ENCODE measurements around the gene USH1C. TPM values are rescaled to one million over a fixed set of nuclear protein-coding genes. Genes with fewer than 3 reads are reported as not detected.

Gene USH1C
- total RNA-seq, 1 experiment from 2014 or later: 1.0 TPM

DNA sequence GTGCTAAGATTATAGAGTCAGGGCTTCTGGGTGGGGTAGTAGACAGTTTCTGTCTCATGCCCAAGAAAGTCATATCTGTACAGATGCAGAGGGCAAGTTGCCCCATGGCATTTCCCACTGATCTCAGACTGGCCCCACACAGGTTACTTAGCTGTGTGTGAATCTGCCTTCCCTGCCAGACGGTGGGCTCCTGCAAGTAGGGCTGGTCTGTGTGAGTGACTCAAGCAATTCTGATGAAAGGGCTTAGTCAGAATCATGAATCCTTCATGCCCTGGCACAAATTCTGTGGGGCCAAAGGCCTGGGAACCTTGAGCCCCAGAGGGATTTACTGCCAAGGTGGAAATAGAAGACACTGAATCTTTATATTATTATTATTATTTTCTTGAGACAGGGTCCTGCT is 30.4 kb downstream of the USH1C start:
- no peak overlapping the region for H3K56ac ChIP-seq (ENCODE audit: insufficient read length, low read depth, low read length)
- no peak overlapping the region for H4K5ac ChIP-seq (ENCODE audit: insufficient read length, low read depth, low read length)
- H3K27me3 ChIP-seq (ENCODE audit: insufficient read depth, low read length): no peaks in the 10 kb centered on the region; the same call in 1 of the 2 replicates
- Mint-ChIP-seq H3K36me3 (ENCODE audit: insufficient read depth in 1 of 3, low read depth in 3 of 3) (0 out of 7 replicates have a peak, but pooled peaks cover 0 to 3% (median 0%) of the 10 kb centered on the region in 3 experiments), H3K9me3 (no peaks in the 10 kb centered on the region), H3K4me1 (peaks cover 15 to 20% of the 10 kb centered on the region in 2 experiments), H3K4me3 (no peak overlapping the region), H3K27ac (no peak overlapping the region), H3K27me3 (ENCODE audit: low read depth) (peaks cover 4% of the 10 kb centered on the region)
- no peaks in the 10 kb centered on the region for H3K9me3 ChIP-seq (ENCODE audit: control insufficient read depth, low read depth, low read length)
- no peaks in the 10 kb centered on the region for H4K20me1 ChIP-seq (ENCODE audit: control insufficient read depth, insufficient read depth, insufficient read length)
- no peak overlapping the region for H2BK15ac ChIP-seq (ENCODE audit: low read depth, low read length)
- TF ChIP-seq, protein P1, sequence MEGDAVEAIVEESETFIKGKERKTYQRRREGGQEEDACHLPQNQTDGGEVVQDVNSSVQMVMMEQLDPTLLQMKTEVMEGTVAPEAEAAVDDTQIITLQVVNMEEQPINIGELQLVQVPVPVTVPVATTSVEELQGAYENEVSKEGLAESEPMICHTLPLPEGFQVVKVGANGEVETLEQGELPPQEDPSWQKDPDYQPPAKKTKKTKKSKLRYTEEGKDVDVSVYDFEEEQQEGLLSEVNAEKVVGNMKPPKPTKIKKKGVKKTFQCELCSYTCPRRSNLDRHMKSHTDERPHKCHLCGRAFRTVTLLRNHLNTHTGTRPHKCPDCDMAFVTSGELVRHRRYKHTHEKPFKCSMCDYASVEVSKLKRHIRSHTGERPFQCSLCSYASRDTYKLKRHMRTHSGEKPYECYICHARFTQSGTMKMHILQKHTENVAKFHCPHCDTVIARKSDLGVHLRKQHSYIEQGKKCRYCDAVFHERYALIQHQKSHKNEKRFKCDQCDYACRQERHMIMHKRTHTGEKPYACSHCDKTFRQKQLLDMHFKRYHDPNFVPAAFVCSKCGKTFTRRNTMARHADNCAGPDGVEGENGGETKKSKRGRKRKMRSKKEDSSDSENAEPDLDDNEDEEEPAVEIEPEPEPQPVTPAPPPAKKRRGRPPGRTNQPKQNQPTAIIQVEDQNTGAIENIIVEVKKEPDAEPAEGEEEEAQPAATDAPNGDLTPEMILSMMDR (conservative IDR thresholded peaks at IDR 0.05): no peak
- no peak overlapping the region for H3K27ac ChIP-seq (ENCODE audit: insufficient read length, low read depth, low read length)
- no peak overlapping the region for H2BK12ac ChIP-seq (ENCODE audit: insufficient read length, low read depth, low read length)
- no peak overlapping the region for H4K8ac ChIP-seq (replicated peaks; ENCODE audit: insufficient read length, low read depth, low read length)
- H2BK120ac ChIP-seq (ENCODE audit: low read depth, low read length, poor library complexity, severe bottlenecking): no peak overlapping the region
- no peak overlapping the region for H3K23ac ChIP-seq (ENCODE audit: insufficient read length, low read depth, low read length)
- no peak overlapping the region for H2AK5ac ChIP-seq (ENCODE audit: insufficient read length, low read length)
- H3K4me1 ChIP-seq (ENCODE audit: insufficient read depth, low read length): no peaks in the 10 kb centered on the region
- H4K91ac ChIP-seq (ENCODE audit: insufficient read length, low read depth, low read length): no peak overlapping the region
- WGBS (ENCODE audit: extremely low coverage, insufficient read length, low lambda C conversion rate): no CpG with 5 or more reads among the region's 1 CpG
- H3K9ac ChIP-seq (ENCODE audit: extremely low read depth, insufficient read length, low read length): no peak overlapping the region
- H3K23me2 ChIP-seq (ENCODE audit: insufficient read length, low read depth, low read length, poor library complexity, severe bottlenecking): no peaks in the 10 kb centered on the region
- no peak overlapping the region for H2BK20ac ChIP-seq (ENCODE audit: low read depth, low read length, poor library complexity, severe bottlenecking)
- no peak overlapping the region for H2BK5ac ChIP-seq (ENCODE audit: insufficient read length, low read length)
- H3K14ac ChIP-seq (ENCODE audit: insufficient read depth, low read length): no peak overlapping the region
- H3T11ph ChIP-seq (ENCODE audit: low read length): no peak overlapping the region
- no peak for DNase-seq
- H3K4ac ChIP-seq (ENCODE audit: low read depth, low read length): no peak overlapping the region
- H3K79me1 ChIP-seq (ENCODE audit: insufficient read depth, low read depth, low read length, poor library complexity, severe bottlenecking): no peaks in the 10 kb centered on the region
- H3K79me2 ChIP-seq (ENCODE audit: insufficient read depth, low read length): no peaks in the 10 kb centered on the region
- H3K18ac ChIP-seq (ENCODE audit: insufficient read length, low read depth, low read length): no peak overlapping the region
- H2AFZ ChIP-seq (ENCODE audit: low read length): no peak overlapping the region
- no peak overlapping the region for H3K4me2 ChIP-seq (ENCODE audit: insufficient read depth, insufficient read length, low read length)
